Tibial nerve (tissue), 3 donors: ENCODE measurements around the gene BRI3BP.

Source experiments
- CTCF ChIP-seq, 5 experiments: fragments of 200-600 bp in 3 of 5; fragments of 450-650 bp in 2 of 5; sonication (generic) in 3 of 5; IDR thresholded peaks; one replicate each; pipeline ENCODE4 v1.5.1; 2016 to 2019; ENCODE audit warnings: antibody characterized with exemption in 5 of 5, mild to moderate bottlenecking in 3 of 5, moderate library complexity in 2 of 5
- POLR2A ChIP-seq, 2 donors: fragments of 450-650 bp; IDR thresholded peaks; one replicate each; pipeline ENCODE4 v1.6.1; 2017; ENCODE audit warnings: antibody characterized with exemption in 2 of 2, mild to moderate bottlenecking in 2 of 2, moderate library complexity in 2 of 2

- TF ChIP-seq POLR2A (IDR thresholded peaks at IDR 0.05) (no peak), CTCF (IDR thresholded peaks at IDR 0.05) (no peak)
These were observed 30.2 kb upstream of the BRI3BP start for GRCh38 chr12:124963211-124963610.
